Lung (tissue), 12 donors: ENCODE data around the gene VKORC1L1. TPM values are rescaled to one million over a fixed set of nuclear protein-coding genes. Genes with fewer than 3 reads are reported as not detected.

Source experiments
- ATAC-seq: fragments of 200-7000 bp; cut with Tn5 transposase; one replicate; pipeline ENCODE4 v1.9.1; 2020; ENCODE audit warnings: moderate number of reproducible peaks; ENCODE audit not compliant: insufficient read depth, low FRiP score
- DNase-seq, 3 donors: peaks; one replicate each; pipeline ENCODE4 v3.0.0-alpha.2; 2013 to 2017
- H3K27ac ChIP-seq, 2 donors: one replicate each; pipeline ENCODE4 v1.5.1; 2013; ENCODE audit warnings: mild to moderate bottlenecking in 2 of 2, moderate library complexity in 2 of 2, control low read depth in 1 of 2, inconsistent platforms in 1 of 2, low read depth in 1 of 2, low read length in 1 of 2
- H3K27me3 ChIP-seq, 3 donors: one replicate each; pipeline ENCODE4 v1.5.1; 2013; ENCODE audit warnings: low read length in 2 of 3; ENCODE audit not compliant: control insufficient read depth in 3 of 3, insufficient read depth in 3 of 3
- H3K36me3 ChIP-seq, 4 donors: one replicate each; pipeline ENCODE4 v1.5.1; 2013; ENCODE audit warnings: low read length in 4 of 4, mild to moderate bottlenecking in 1 of 4, moderate library complexity in 1 of 4; ENCODE audit not compliant: control insufficient read depth in 4 of 4, insufficient read depth in 4 of 4
- H3K4me1 ChIP-seq, 5 donors: one replicate each; pipeline ENCODE4 v1.5.1; 2013; ENCODE audit warnings: low read length in 5 of 5, mild to moderate bottlenecking in 2 of 5, moderate library complexity in 1 of 5; ENCODE audit not compliant: control insufficient read depth in 5 of 5, insufficient read depth in 5 of 5
- H3K4me3 ChIP-seq: one replicate; pipeline ENCODE4 v1.5.1; 2013; ENCODE audit warnings: mild to moderate bottlenecking, control low read depth, moderate library complexity
- H3K9ac ChIP-seq, 2 donors: one replicate each; pipeline ENCODE4 v1.5.1; 2013; ENCODE audit warnings: low read length in 2 of 2, control low read depth in 1 of 2; ENCODE audit not compliant: insufficient read depth in 1 of 2
- H3K9me3 ChIP-seq, 4 donors: one replicate each; pipeline ENCODE4 v1.5.1; 2013; ENCODE audit warnings: low read length in 3 of 4, mild to moderate bottlenecking in 1 of 4, moderate library complexity in 1 of 4; ENCODE audit not compliant: control insufficient read depth in 4 of 4, insufficient read depth in 3 of 4
- CTCF ChIP-seq: IDR thresholded peaks from 2 replicates; pipeline ENCODE4 v1.5.1; 2012; ENCODE audit warnings: mild to moderate bottlenecking; ENCODE audit errors: control extremely low read depth, extremely low read depth
- WGBS, 2 donors: extraction: QIAGEN DNeasy Blood & Tissue Kit; methylation state at CpG; one replicate each; pipeline ENCODE4 v1.1.7; 2013; 5-methylcytosine and 5-hydroxymethylcytosine counted together
- polyA plus RNA-seq, 2 donors: library from polyadenylated mRNA; stranded (reverse); fragments of 200-250 nt; gene quantifications; one replicate each; pipeline ENCODE4 v1.2.1, GENCODE V29; 2013
- total RNA-seq, 2 donors: library from RNA; depleted of rRNA in 1 of 2; stranded (reverse); fragments of >200 nt in 1 of 2; gene quantifications; one replicate each; pipeline ENCODE4 v1.2.1, GENCODE V29; 2014 to 2021
- donor health status: control.
- donor health status: control.
- donor health status: Bipolar disorder and iron deficiency.
- donor health status: healthy.
- donor health status: DM: yes; HTN: yes; CAD: no.

The VKORC1L1 gene
- total and polyA plus RNA-seq, 4 donors: 15.1 to 36.8 (median 24.4) TPM

GRCh38 chr7:65902306-65902705, 29.4 kb downstream of the VKORC1L1 start:
- no peak for TF ChIP-seq CTCF
- no peak overlapping the region for H3K27ac ChIP-seq
- no peaks in the 10 kb centered on the region for H3K9me3 ChIP-seq
- peaks cover 0 to 3% (median 1%) of the 10 kb centered on the region in 4 donors for H3K36me3 ChIP-seq
- ATAC-seq (no peak), DNase-seq (no peak)
- no peaks in the 10 kb centered on the region for H3K27me3 ChIP-seq
- H3K9ac ChIP-seq: no peak overlapping the region
- no peak overlapping the region for H3K4me3 ChIP-seq
- peaks cover 0 to 3% (median 0%) of the 10 kb centered on the region in 5 donors for H3K4me1 ChIP-seq

GRCh38 chr7:65907501-65908198, 34.8 kb downstream of the VKORC1L1 start:
- peaks cover 0 to 16% (median 2%) of the 10 kb centered on the region in 5 donors for H3K4me1 ChIP-seq
- H3K36me3 ChIP-seq: peaks cover 0 to 3% (median 1%) of the 10 kb centered on the region in 4 donors
- H3K9me3 ChIP-seq: no peaks in the 10 kb centered on the region
- H3K9ac ChIP-seq: no peak overlapping the region
- H3K27ac ChIP-seq: no peak overlapping the region
- no peaks in the 10 kb centered on the region for H3K27me3 ChIP-seq
- no peak overlapping the region for H3K4me3 ChIP-seq
- TF ChIP-seq CTCF: no peak
- peak; percentile 34 for ATAC-seq
- WGBS, 2 donors: 81 to 90% methylated on average over 6 of the region's 6 CpGs
- DNase-seq: peak in 1 of 3 donors; percentile 34

- ATAC-seq: no peak
- Histone ChIP-seq H3K4me1 (peaks cover 0 to 16% (median 2%) of the 10 kb centered on the region in 5 donors), H3K4me3 (no peak overlapping the region), H3K27me3 (no peaks in the 10 kb centered on the region), H3K9me3 (no peaks in the 10 kb centered on the region), H3K9ac (no peak overlapping the region), H3K36me3 (peaks cover 0 to 2% (median 0%) of the 10 kb centered on the region in 4 donors), H3K27ac (no peak overlapping the region)
- no peak for TF ChIP-seq CTCF
- 41 to 54% methylated on average over 2 of the region's 2 CpGs for WGBS, 2 donors
- peak; percentile 18 to 86 (median 84) for DNase-seq
These were observed 37.4 kb downstream of the VKORC1L1 start for GRCh38 chr7:65910237-65910636.

GRCh38 chr7:65912237-65912636, 39.4 kb downstream of the VKORC1L1 start:
- TF ChIP-seq CTCF: no peak
- H3K36me3 ChIP-seq: peaks cover 0 to 2% (median 0%) of the 10 kb centered on the region in 4 donors
- no peak for ATAC-seq
- 94% methylated on average over 7 of the region's 7 CpGs for WGBS, 2 donors
- H3K9me3 ChIP-seq: no peaks in the 10 kb centered on the region
- H3K4me3 ChIP-seq: no peak overlapping the region
- peak overlapping the region in 1 of 2 donors; percentile 63 for H3K27ac ChIP-seq
- peaks cover 0 to 16% (median 0%) of the 10 kb centered on the region in 5 donors for H3K4me1 ChIP-seq
- H3K9ac ChIP-seq: no peak overlapping the region
- H3K27me3 ChIP-seq: no peaks in the 10 kb centered on the region
- no peak for DNase-seq
